Choroid plexus epithelial cell (primary cell): ENCODE results near the gene FABP7.
A peak's percentile ranks its signal among the peaks of the same experiment; 100 is the strongest.

Experiments used
- DNase-seq: peaks from one replicate; pipeline ENCODE4 v3.0.0-alpha.2; 2010; ENCODE audit warnings: low read depth
- H3K4me3 ChIP-seq: 2 replicates; pipeline ENCODE4 v1.5.1; 2011; ENCODE audit warnings: low read depth, mild to moderate bottlenecking, control low read depth, low read length, moderate library complexity
- CTCF ChIP-seq: conservative IDR thresholded peaks from 2 replicates; pipeline ENCODE4 v1.5.1; 2011; ENCODE audit warnings: low read depth, mild to moderate bottlenecking, control low read depth, inconsistent platforms, low read length, moderate library complexity

Gene FABP7

GRCh38 chr6:122779667-122780066 lies at the start of gene FABP7:
Gene FABP7, plus strand, starts transcription at chr6:122779716. Its CDS starts 79 bp downstream, at chr6:122779795.
- no peak within 1 kb of the TSS for H3K4me3 ChIP-seq
- TF ChIP-seq CTCF = no peak
- DNase-seq = no peak

- TF ChIP-seq CTCF = no peak
- no peak for DNase-seq
- H3K4me3 ChIP-seq = no peak overlapping the region
Observed at GRCh38 chr6:122730334-122730733, 49.2 kb upstream of the FABP7 start.

GRCh38 chr6:122730775-122731386 lies 48.6 kb upstream of the FABP7 start:
- peak; percentile 71 for DNase-seq

GRCh38 chr6:122733259-122733658 lies 46.3 kb upstream of the FABP7 start:
- no peak for TF ChIP-seq CTCF
- no peak for DNase-seq
- H3K4me3 ChIP-seq = no peak overlapping the region

More at GRCh38 chr6:122730775-122731386, 48.6 kb upstream of the FABP7 start:
- no peak overlapping the region for H3K4me3 ChIP-seq
- peak; percentile 82 for TF ChIP-seq CTCF

GRCh38 chr6:122734529-122735395 lies 44.8 kb upstream of the FABP7 start:
- TF ChIP-seq CTCF = no peak
- no peak overlapping the region for H3K4me3 ChIP-seq
- no peak for DNase-seq

GRCh38 chr6:122735582-122735981 lies 43.9 kb upstream of the FABP7 start:
- no peak for TF ChIP-seq CTCF
- H3K4me3 ChIP-seq = no peak overlapping the region
- no peak for DNase-seq
